HCT116 (cell line): Measurements from ENCODE around the gene CDX1. TPM values are rescaled to one million over a fixed set of nuclear protein-coding genes. Genes with fewer than 3 reads are reported as not detected.
A peak's percentile ranks its signal among the peaks of the same experiment; 100 is the strongest.

Experiments used
- ATAC-seq: fragments of 200-7000 bp; cut with Tn5 transposase; 2 replicates; pipeline ENCODE4 v1.9.1; 2020; ENCODE audit warnings: mild to moderate bottlenecking, moderate library complexity
- BruUV-seq: library from RNA; stranded (reverse); fragments of 400-500 nt; replicated peaks from 2 replicates; lab custom pipeline; 2021; lab: Mats Ljungman, UMichigan
- CTCF ChIA-PET: fragments of 300-600 bp; sonication (Branson Sonifier 250); formaldehyde crosslinking; loops from one replicate; lab custom pipeline; 2021; ENCODE audit warnings: antibody characterized with exemption; lab: Charles Lee
- POLR2A ChIA-PET: fragments of 300-600, 350-600 bp; sonication (Branson Sonifier 250); formaldehyde crosslinking; loops from one replicate; lab custom pipeline; 2021; ENCODE audit warnings: antibody characterized with exemption; lab: Charles Lee
- RAD21 ChIA-PET, 2 experiments: fragments of 300-600 bp; sonication (Branson Sonifier 250); formaldehyde crosslinking; loops; one replicate each; lab custom pipeline; 2023; ENCODE audit warnings: low total read pairs in 2 of 2; ENCODE audit not compliant: uncharacterized antibody in 2 of 2, unreplicated experiment in 2 of 2, low non-redundant PET in 1 of 2; lab: Charles Lee
- DNase-seq: peaks from one replicate; pipeline ENCODE4 v3.0.0-alpha.2; 2010; ENCODE audit warnings: low read depth, low spot score
- H2AFZ ChIP-seq: fragments of 200-600 bp; shearing (Covaris generic), sonication (generic); 2 replicates; pipeline ENCODE4 v1.6.1; 2017; ENCODE audit warnings: low read depth, mixed run types, mixed read lengths, antibody characterized with exemption, low read length; ENCODE audit not compliant: poor library complexity, severe bottlenecking
- H3K27ac ChIP-seq: 2 replicates; pipeline ENCODE4 v1.5.1; 2012; ENCODE audit warnings: low read depth, low read length
- H3K27me3 ChIP-seq: fragments of 200-600 bp; sonication (generic); 2 replicates; pipeline ENCODE4 v1.6.1; 2016; ENCODE audit warnings: mixed run types, low read length, mixed read lengths; ENCODE audit not compliant: insufficient read depth
- H3K36me3 ChIP-seq, 2 experiments: fragments of 200-500 bp in 1 of 2; fragments of 200-600 bp in 1 of 2; sonication (Bioruptor generic) in 1 of 2; sonication (generic) in 1 of 2; 2 replicates each; pipeline versions ENCODE4 v1.5.1 to v1.6.1; 2014 to 2016; ENCODE audit warnings: low read length in 2 of 2, inconsistent platforms in 1 of 2, mixed read lengths in 1 of 2, mixed run types in 1 of 2; ENCODE audit not compliant: insufficient read depth in 2 of 2, control insufficient read depth in 1 of 2
- H3K4me1 ChIP-seq, 2 experiments: fragments of 200-600 bp in 1 of 2; sonication (generic) in 1 of 2; 2 replicates each; pipeline versions ENCODE4 v1.5.1 to v1.6.1; 2012 to 2017; ENCODE audit warnings: low read length in 2 of 2, inconsistent platforms in 1 of 2, mild to moderate bottlenecking in 1 of 2, mixed read lengths in 1 of 2, mixed run types in 1 of 2, moderate library complexity in 1 of 2; ENCODE audit not compliant: insufficient read depth in 2 of 2, control insufficient read depth in 1 of 2
- H3K4me2 ChIP-seq: fragments of 200-600 bp; sonication (generic); 2 replicates; pipeline ENCODE4 v1.6.1; 2017; ENCODE audit warnings: mixed run types, low read length, mixed read lengths
- H3K4me3 ChIP-seq, 2 experiments: fragments of 200-600 bp in 1 of 2; sonication (generic) in 1 of 2; replicated peaks in 1 of 2; 2 replicates each; pipeline ENCODE4 v1.5.1; 2011 to 2016; ENCODE audit warnings: low read length in 2 of 2, control low read depth in 1 of 2, low read depth in 1 of 2, mild to moderate bottlenecking in 1 of 2, mixed read lengths in 1 of 2, mixed run types in 1 of 2
- H3K79me2 ChIP-seq: fragments of 200-600 bp; sonication (generic); 2 replicates; pipeline ENCODE4 v1.6.1; 2017; ENCODE audit warnings: mild to moderate bottlenecking, mixed run types, low read length, moderate library complexity, mixed read lengths; ENCODE audit not compliant: insufficient read depth
- H3K9ac ChIP-seq: fragments of 200-600 bp; sonication (generic); 2 replicates; pipeline ENCODE4 v1.6.1; 2016; ENCODE audit warnings: low read length, mixed read lengths
- H3K9me2 ChIP-seq: fragments of 200-600 bp; sonication (generic), shearing (Covaris generic); 2 replicates; pipeline ENCODE4 v1.6.1; 2017; ENCODE audit warnings: mixed run types, mild to moderate bottlenecking, moderate library complexity; ENCODE audit not compliant: insufficient read depth
- H3K9me3 ChIP-seq, 2 experiments: fragments of 200-500 bp in 1 of 2; fragments of 200-600 bp in 1 of 2; sonication (Bioruptor generic) in 1 of 2; sonication (generic) in 1 of 2; 2 replicates each; pipeline ENCODE4 v1.6.1; 2014 to 2017; ENCODE audit warnings: low read length in 2 of 2, mixed read lengths in 2 of 2, inconsistent platforms in 1 of 2, low read depth in 1 of 2, mild to moderate bottlenecking in 1 of 2, mixed run types in 1 of 2, moderate library complexity in 1 of 2; ENCODE audit not compliant: control insufficient read depth in 1 of 2, insufficient read depth in 1 of 2
- H4K20me1 ChIP-seq: fragments of 200-600 bp; sonication (generic), shearing (Covaris generic); 2 replicates; pipeline ENCODE4 v1.6.1; 2017; ENCODE audit warnings: mixed run types, mild to moderate bottlenecking, moderate library complexity; ENCODE audit not compliant: insufficient read depth
- CEBPB ChIP-seq: IDR thresholded peaks from 2 replicates; pipeline ENCODE4 v1.6.1; 2012; ENCODE audit warnings: low read depth
- CTCF ChIP-seq, 3 experiments: fragments of 200-600 bp in 1 of 3; sonication (generic) in 1 of 3; IDR thresholded peaks in 2 of 3; conservative IDR thresholded peaks in 1 of 3; 2 replicates each; pipeline ENCODE4 v1.5.1; 2012 to 2017; ENCODE audit warnings: low read depth in 2 of 3, low read length in 2 of 3, antibody characterized with exemption in 1 of 3, borderline replicate concordance in 1 of 3, control low read depth in 1 of 3, mild to moderate bottlenecking in 1 of 3, mixed read lengths in 1 of 3, mixed run types in 1 of 3, moderate library complexity in 1 of 3; ENCODE audit not compliant: insufficient read depth in 1 of 3
- ELF1 ChIP-seq: IDR thresholded peaks from 2 replicates; pipeline ENCODE4 v1.6.1; 2012; ENCODE audit warnings: low read depth, borderline replicate concordance
- FOSL1 ChIP-seq: IDR thresholded peaks from 2 replicates; pipeline ENCODE4 v1.6.1; 2012; ENCODE audit warnings: low read depth
- POLR2A ChIP-seq: IDR thresholded peaks from 2 replicates; pipeline ENCODE4 v1.7.0; 2011; ENCODE audit warnings: borderline replicate concordance; ENCODE audit not compliant: insufficient read depth, insufficient read length; ENCODE audit errors: extremely low read depth
- RAD21 ChIP-seq: IDR thresholded peaks from 2 replicates; pipeline ENCODE4 v1.6.1; 2012; ENCODE audit warnings: low read depth, mild to moderate bottlenecking
- ZNF274 ChIP-seq: fragments of 200-500 bp; sonication (Bioruptor generic); IDR thresholded peaks from 2 replicates; pipeline ENCODE4 v1.6.1; 2014; ENCODE audit warnings: mild to moderate bottlenecking, low read depth, low read length, inconsistent platforms
- intact Hi-C: fragments of 100-400 bp; cut with micrococcal nuclease; formaldehyde crosslinking; loops from 2 replicates; pipeline ENCODE4 v1.10.0; 2022
- total RNA-seq: library from RNA; stranded (reverse); gene quantifications from one replicate; pipeline ENCODE4 v1.2.1, GENCODE V29; 2021; ENCODE audit not compliant: unreplicated experiment
- TF ChIP-seq, protein P1 (sequence below): IDR thresholded peaks from 2 replicates; pipeline ENCODE4 v1.6.1; 2011; ENCODE audit warnings: mild to moderate bottlenecking, low read length, moderate library complexity; ENCODE audit not compliant: insufficient replicate concordance; ENCODE audit errors: extremely low read depth

The CDX1 gene
- total RNA-seq, 1 experiment from 2014 or later: not detected

- ATAC-seq (no peak; the same call in 1 of the 2 replicates), DNase-seq (no peak)
- no peak overlapping the region for H3K4me3 ChIP-seq
- H3K9me3 ChIP-seq: no peaks in the 10 kb centered on the region
- H3K79me2 ChIP-seq: no peaks in the 10 kb centered on the region
- H3K9ac ChIP-seq: no peak overlapping the region
- POLR2A ChIA-PET: no interaction called here
- no peaks in the 10 kb centered on the region for H4K20me1 ChIP-seq
- no peaks in the 10 kb centered on the region for H3K27me3 ChIP-seq
- H3K36me3 ChIP-seq: no peaks in the 10 kb centered on the region
- 0 out of 2 replicates have a peak overlapping the region, but pooled peaks have one; percentile 26 for H3K4me2 ChIP-seq
- RAD21 ChIA-PET: no interaction called here
- CTCF ChIA-PET: interaction anchor here (1.0 to 1.7 kb wide), 2 partner anchors 11 to 283 kb away, joined by 3 to 4 read pairs; no protein-coding TSS in a partner anchor
- peak overlapping the region; percentile 71 for H2AFZ ChIP-seq
- TF ChIP-seq CTCF (IDR thresholded peaks at IDR 0.05 in 2 of 3, conservative IDR thresholded peaks at IDR 0.05 in 1 of 3; ENCODE audit: borderline replicate concordance in 1 of 3, insufficient read depth in 1 of 3, low read depth in 2 of 3, low read length in 2 of 3) (no peak), ZNF274 (no peak), POLR2A (no peak), ELF1 (no peak), FOSL1 (no peak)
- intact Hi-C loops: loop anchor here (2.0 kb wide), 2 partner anchors 121 to 287 kb away; partner anchors contain the start of genes HMGXB3 and TIGD6
- no peak overlapping the region for H3K27ac ChIP-seq
- peaks cover 4 to 15% of the 10 kb centered on the region in 2 experiments; a peak in 3 of 4 replicates for H3K4me1 ChIP-seq
- BruUV-seq: no TSS peak
- no peaks in the 10 kb centered on the region for H3K9me2 ChIP-seq
Observed at GRCh38 chr5:150121448-150122157, 45.0 kb upstream of the CDX1 start.

DNA sequence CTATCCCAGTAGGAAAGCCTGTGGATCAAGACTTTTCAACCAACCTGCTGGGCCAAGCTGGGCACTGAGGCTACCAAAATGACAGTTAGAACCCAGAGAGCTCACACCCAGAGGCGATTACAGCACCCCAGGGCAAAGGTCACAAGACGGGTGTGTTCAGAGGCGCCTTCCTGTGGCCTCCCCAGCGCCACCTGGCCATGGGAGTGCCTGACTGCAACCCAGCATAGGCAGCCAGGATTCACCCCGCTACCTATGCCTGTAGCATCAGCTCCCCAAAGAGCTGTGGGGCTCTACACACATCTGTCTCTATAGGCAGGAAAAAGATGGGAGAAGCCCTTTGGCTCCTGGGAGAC, 44.4 kb upstream of the CDX1 start:
- POLR2A ChIA-PET: no interaction called here
- H3K4me3 ChIP-seq: no peak overlapping the region
- peak overlapping the region; percentile 71 for H2AFZ ChIP-seq
- no peaks in the 10 kb centered on the region for H4K20me1 ChIP-seq
- H3K9me2 ChIP-seq: no peaks in the 10 kb centered on the region
- no peaks in the 10 kb centered on the region for H3K9me3 ChIP-seq
- no peaks in the 10 kb centered on the region for H3K27me3 ChIP-seq
- RAD21 ChIA-PET: no interaction called here
- no TSS peak for BruUV-seq
- no peak overlapping the region for H3K27ac ChIP-seq
- H3K4me1 ChIP-seq: peaks cover 4 to 10% of the 10 kb centered on the region in 2 experiments; a peak in 3 of 4 replicates
- no peaks in the 10 kb centered on the region for H3K36me3 ChIP-seq
- no peak overlapping the region for H3K9ac ChIP-seq
- DNase-seq (no peak), ATAC-seq (peak; percentile 96)
- intact Hi-C loops: loop anchor here (2.0 kb wide), 2 partner anchors 121 to 287 kb away; partner anchors contain the start of genes HMGXB3 and TIGD6
- CTCF ChIA-PET: interaction anchor here (0.7 to 1.7 kb wide), 3 partner anchors 9 to 284 kb away, joined by 3 to 4 read pairs (median 4); no protein-coding TSS in a partner anchor
- H3K79me2 ChIP-seq: no peaks in the 10 kb centered on the region
- peak; percentile 66 for TF ChIP-seq RAD21
- TF ChIP-seq POLR2A: no peak
- TF ChIP-seq, protein P1, sequence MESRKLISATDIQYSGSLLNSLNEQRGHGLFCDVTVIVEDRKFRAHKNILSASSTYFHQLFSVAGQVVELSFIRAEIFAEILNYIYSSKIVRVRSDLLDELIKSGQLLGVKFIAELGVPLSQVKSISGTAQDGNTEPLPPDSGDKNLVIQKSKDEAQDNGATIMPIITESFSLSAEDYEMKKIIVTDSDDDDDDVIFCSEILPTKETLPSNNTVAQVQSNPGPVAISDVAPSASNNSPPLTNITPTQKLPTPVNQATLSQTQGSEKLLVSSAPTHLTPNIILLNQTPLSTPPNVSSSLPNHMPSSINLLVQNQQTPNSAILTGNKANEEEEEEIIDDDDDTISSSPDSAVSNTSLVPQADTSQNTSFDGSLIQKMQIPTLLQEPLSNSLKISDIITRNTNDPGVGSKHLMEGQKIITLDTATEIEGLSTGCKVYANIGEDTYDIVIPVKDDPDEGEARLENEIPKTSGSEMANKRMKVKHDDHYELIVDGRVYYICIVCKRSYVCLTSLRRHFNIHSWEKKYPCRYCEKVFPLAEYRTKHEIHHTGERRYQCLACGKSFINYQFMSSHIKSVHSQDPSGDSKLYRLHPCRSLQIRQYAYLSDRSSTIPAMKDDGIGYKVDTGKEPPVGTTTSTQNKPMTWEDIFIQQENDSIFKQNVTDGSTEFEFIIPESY: no peak
- no peak for TF ChIP-seq CEBPB
- peak; percentile 58 to 68 (median 63); a peak in 5 of 6 replicates for TF ChIP-seq CTCF (IDR thresholded peaks at IDR 0.05 in 2 of 3, conservative IDR thresholded peaks at IDR 0.05 in 1 of 3; ENCODE audit: borderline replicate concordance in 1 of 3, insufficient read depth in 1 of 3, low read depth in 2 of 3, low read length in 2 of 3)
- TF ChIP-seq, all 23 proteins: peak for 2
- H3K4me2 ChIP-seq: 0 out of 2 replicates have a peak overlapping the region, but pooled peaks have one; percentile 26
